DOHH2 (cell line): ENCODE measurements around the gene ST3GAL4.

Experiments
- EZH2phosphoT487 ChIP-seq: fragments of 200-600 bp; sonication (generic); IDR thresholded peaks from 2 replicates; pipeline ENCODE4 v1.6.1; 2017; ENCODE audit warnings: borderline replicate concordance, mild to moderate bottlenecking, antibody characterized with exemption, low read length, moderate library complexity, mixed read lengths
- TF ChIP-seq, protein P1 (sequence below): fragments of 200-600 bp; sonication (generic); IDR thresholded peaks from one replicate; pipeline ENCODE4 v1.5.1; 2014; ENCODE audit warnings: antibody characterized with exemption, mild to moderate bottlenecking, low read depth, low read length; ENCODE audit not compliant: poor library complexity, severe bottlenecking

DNA sequence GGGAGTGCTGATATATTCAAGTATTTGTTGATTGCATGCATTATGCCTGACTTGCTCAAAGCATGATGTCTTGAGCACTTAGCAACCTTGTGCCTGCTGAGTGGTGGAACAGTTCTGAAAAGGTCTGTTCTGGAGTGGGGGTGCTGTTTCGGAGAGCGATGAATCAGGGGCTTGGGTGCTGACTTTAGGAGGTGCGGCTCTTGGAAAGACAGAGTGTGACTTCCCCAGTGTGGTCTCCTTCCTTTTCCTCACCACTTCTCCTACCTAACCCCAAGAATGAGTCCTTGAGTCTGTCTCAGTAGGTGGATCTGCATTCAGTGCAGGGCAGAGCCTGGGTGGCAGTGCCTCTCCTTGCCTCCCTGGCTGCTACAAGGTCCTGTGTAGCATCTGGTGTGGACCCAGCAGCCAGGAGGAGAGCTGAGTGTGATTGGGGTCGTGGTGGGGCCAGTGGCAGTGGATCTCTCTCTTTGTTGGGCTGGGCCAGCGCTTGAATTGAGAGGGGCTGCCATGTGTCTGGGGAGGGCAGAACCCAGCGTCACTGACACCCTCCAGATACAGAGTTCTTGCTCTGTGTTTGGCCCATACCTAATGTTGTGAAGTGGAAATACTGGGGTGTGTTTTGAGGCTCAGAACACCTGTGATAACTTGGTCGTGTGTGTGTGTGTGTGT, 35.9 kb downstream of the ST3GAL4 start:
- TF ChIP-seq, protein P1, sequence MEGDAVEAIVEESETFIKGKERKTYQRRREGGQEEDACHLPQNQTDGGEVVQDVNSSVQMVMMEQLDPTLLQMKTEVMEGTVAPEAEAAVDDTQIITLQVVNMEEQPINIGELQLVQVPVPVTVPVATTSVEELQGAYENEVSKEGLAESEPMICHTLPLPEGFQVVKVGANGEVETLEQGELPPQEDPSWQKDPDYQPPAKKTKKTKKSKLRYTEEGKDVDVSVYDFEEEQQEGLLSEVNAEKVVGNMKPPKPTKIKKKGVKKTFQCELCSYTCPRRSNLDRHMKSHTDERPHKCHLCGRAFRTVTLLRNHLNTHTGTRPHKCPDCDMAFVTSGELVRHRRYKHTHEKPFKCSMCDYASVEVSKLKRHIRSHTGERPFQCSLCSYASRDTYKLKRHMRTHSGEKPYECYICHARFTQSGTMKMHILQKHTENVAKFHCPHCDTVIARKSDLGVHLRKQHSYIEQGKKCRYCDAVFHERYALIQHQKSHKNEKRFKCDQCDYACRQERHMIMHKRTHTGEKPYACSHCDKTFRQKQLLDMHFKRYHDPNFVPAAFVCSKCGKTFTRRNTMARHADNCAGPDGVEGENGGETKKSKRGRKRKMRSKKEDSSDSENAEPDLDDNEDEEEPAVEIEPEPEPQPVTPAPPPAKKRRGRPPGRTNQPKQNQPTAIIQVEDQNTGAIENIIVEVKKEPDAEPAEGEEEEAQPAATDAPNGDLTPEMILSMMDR, result no peak
- TF ChIP-seq EZH2phosphoT487, result no peak
